ENCODE results near the gene PSMA3. TPM values are rescaled to one million over a fixed set of nuclear protein-coding genes. Genes with fewer than 3 reads are reported as not detected.

The PSMA3 gene
- total RNA-seq, 4 donors from 2014 or later: 73.6 to 157 (median 119) TPM

GRCh38 chr14:58307597-58308316 is 63.1 kb downstream of the PSMA3 start:
- TF ChIP-seq CTCF (IDR thresholded peaks at IDR 0.05) (no peak), POLR2A (IDR thresholded peaks at IDR 0.05) (no peak)
- WGBS, 2 donors: 86 to 90% methylated on average over 8 of the region's 8 CpGs
- Histone ChIP-seq H3K9me3 (no peaks in the 10 kb centered on the region), H3K4me3 (no peak overlapping the region), H3K27ac (no peak overlapping the region), H3K4me1 (peaks cover 0 to under 1% (median 0%) of the 10 kb centered on the region in 3 donors), H3K36me3 (peaks cover 0 to 92% (median 0%) of the 10 kb centered on the region in 3 donors), H3K27me3 (no peaks in the 10 kb centered on the region)
- intact Hi-C loops (cut with DNase I): no loop called here
- no peak for DNase-seq

- TF ChIP-seq POLR2A (IDR thresholded peaks at IDR 0.05) (no peak), CTCF (IDR thresholded peaks at IDR 0.05) (no peak)
- H3K27me3 ChIP-seq: no peaks in the 10 kb centered on the region
- DNase-seq: no peak
Measured at GRCh38 chr14:58309086-58309485, 64.4 kb downstream of the PSMA3 start.

GRCh38 chr14:58313699-58314098 is 69.1 kb downstream of the PSMA3 start:
- Histone ChIP-seq H3K27me3 (no peaks in the 10 kb centered on the region), H3K4me1 (peaks cover 0 to 9% (median 5%) of the 10 kb centered on the region in 3 donors), H3K9me3 (no peaks in the 10 kb centered on the region), H3K4me3 (no peak overlapping the region), H3K27ac (no peak overlapping the region), H3K36me3 (peaks cover 0 to 83% (median 0%) of the 10 kb centered on the region in 3 donors)
- no peak for TF ChIP-seq POLR2A (IDR thresholded peaks at IDR 0.05)
- no peak for TF ChIP-seq CTCF (IDR thresholded peaks at IDR 0.05)
- 57 to 60% methylated on average over 1 of the region's 1 CpG for WGBS, 2 donors
- intact Hi-C loops (cut with DNase I): no loop called here
- no peak for DNase-seq

More at GRCh38 chr14:58309086-58309485, 64.4 kb downstream of the PSMA3 start:
- Histone ChIP-seq H3K36me3 (peaks cover 0 to 90% (median 0%) of the 10 kb centered on the region in 3 donors), H3K9me3 (no peaks in the 10 kb centered on the region), H3K4me3 (no peak overlapping the region), H3K27ac (no peak overlapping the region), H3K4me1 (peaks cover 0 to 5% (median 4%) of the 10 kb centered on the region in 3 donors)
- intact Hi-C loops (cut with DNase I): no loop called here
- whole genome bisulfite sequencing, 2 donors: 65 to 80% methylated on average over 2 of the region's 2 CpGs

- intact Hi-C loops (cut with DNase I): no loop called here
Measured at GRCh38 chr14:58315606-58316005, 71.0 kb downstream of the PSMA3 start.

More at GRCh38 chr14:58315606-58316005, 71.0 kb downstream of the PSMA3 start:
- DNase-seq: no peak
- H3K4me1 ChIP-seq: peaks cover 0 to 9% (median 5%) of the 10 kb centered on the region in 3 donors
- H3K36me3 ChIP-seq: peaks cover 0 to 86% (median 0%) of the 10 kb centered on the region in 3 donors
- H3K27me3 ChIP-seq: no peaks in the 10 kb centered on the region
- WGBS, 2 donors: 39 to 63% methylated on average over 1 of the region's 1 CpG
- H3K27ac ChIP-seq: no peak overlapping the region
- no peaks in the 10 kb centered on the region for H3K9me3 ChIP-seq
- no peak for TF ChIP-seq POLR2A (IDR thresholded peaks at IDR 0.05)
- no peak for TF ChIP-seq CTCF (IDR thresholded peaks at IDR 0.05)
- H3K4me3 ChIP-seq: no peak overlapping the region

Small RNA genes lying within 50 kb of the gene (small RNA-seq; reads per million reads assigned to genes)
- 0 reads per million in 4 donors for gene RNU6-341P

Other genes starting within 250 kb of the PSMA3 start
- 1 to 10 TPM in 3 of 4 donors, under 1 TPM in 1; 0.44 to 4.4 (median 2.4) TPM for gene ARMH4, start 92.6 kb upstream of the PSMA3 start, total RNA-seq
- 10 to 100 TPM; 19.2 to 62.6 (median 39.4) TPM for gene ACTR10, start 44.7 kb upstream of the PSMA3 start, total RNA-seq
- 10 to 100 TPM in 3 of 4 donors, 1 to 10 TPM in 1; 9.9 to 19.3 (median 13.4) TPM for gene ARID4A, start 53.7 kb downstream of the PSMA3 start, total RNA-seq
- gene TOMM20L, start 151.1 kb downstream of the PSMA3 start, total RNA-seq: not detected
- 10 to 100 TPM; 34.0 to 65.0 (median 59.0) TPM for gene TIMM9, start 182.7 kb downstream of the PSMA3 start, total RNA-seq
- 10 to 100 TPM in 3 of 4 donors, 1 to 10 TPM in 1; 9.6 to 16.8 (median 13.9) TPM for gene KIAA0586, start 182.9 kb downstream of the PSMA3 start, total RNA-seq